Osteoblast (primary cell): ENCODE data around the gene FHIT. TPM values are rescaled to one million over a fixed set of nuclear protein-coding genes. Genes with fewer than 3 reads are reported as not detected.
"Not testable (repeated sequence)": the region's sequence is repeated elsewhere in the genome, so short reads cannot be mapped to it uniquely, and the experiment has no call there.

Experiments used
- DNase-seq: peaks from one replicate; pipeline ENCODE4 v3.0.0; 2011; ENCODE audit warnings: low spot score, mixed read lengths; ENCODE audit not compliant: insufficient read length; ENCODE audit errors: missing footprints
- H2AFZ ChIP-seq: 2 replicates; pipeline ENCODE4 v1.6.0; 2011; ENCODE audit warnings: mild to moderate bottlenecking, low read length
- H3K27ac ChIP-seq: 2 replicates; pipeline ENCODE4 v1.5.1; 2011; ENCODE audit warnings: mild to moderate bottlenecking, low read depth, low read length, moderate library complexity
- H3K27me3 ChIP-seq: 2 replicates; pipeline ENCODE4 v1.6.0; 2012; ENCODE audit warnings: mild to moderate bottlenecking, control low read depth, inconsistent platforms, low read length, moderate library complexity; ENCODE audit not compliant: insufficient read depth
- H3K36me3 ChIP-seq: 2 replicates; pipeline ENCODE4 v1.5.1; 2011; ENCODE audit warnings: mild to moderate bottlenecking, low read length, control low read depth, moderate library complexity; ENCODE audit not compliant: insufficient read depth
- H3K4me1 ChIP-seq: 2 replicates; pipeline ENCODE4 v1.5.1; 2011; ENCODE audit warnings: mild to moderate bottlenecking, low read length, control low read depth, moderate library complexity; ENCODE audit not compliant: insufficient read depth
- H3K4me2 ChIP-seq: 2 replicates; pipeline ENCODE4 v1.6.0; 2011; ENCODE audit warnings: mild to moderate bottlenecking, low read length; ENCODE audit not compliant: insufficient read depth
- H3K4me3 ChIP-seq: fragments of 200-600 bp; sonication (generic); 3 replicates; pipeline ENCODE4 v1.5.1; 2012; ENCODE audit warnings: mild to moderate bottlenecking, low read length, inconsistent platforms; ENCODE audit not compliant: insufficient read depth
- H3K79me2 ChIP-seq: 2 replicates; pipeline ENCODE4 v1.6.0; 2012; ENCODE audit warnings: mild to moderate bottlenecking, low read length, control low read depth, inconsistent platforms; ENCODE audit not compliant: insufficient read depth
- H3K9me3 ChIP-seq: 2 replicates; pipeline ENCODE4 v1.5.1; 2011; ENCODE audit warnings: low read depth, low read length, control low read depth
- H4K20me1 ChIP-seq: 2 replicates; pipeline ENCODE4 v1.6.0; 2012; ENCODE audit warnings: mild to moderate bottlenecking, low read length, control low read depth; ENCODE audit not compliant: insufficient read depth
- CTCF ChIP-seq: IDR thresholded peaks from 2 replicates; pipeline ENCODE4 v1.5.1; 2011; ENCODE audit warnings: mild to moderate bottlenecking, low read depth, low read length, moderate library complexity; ENCODE audit errors: extremely low read depth
- total RNA-seq: library from RNA; depleted of rRNA; stranded (reverse); fragments of >200 nt; gene quantifications from 2 replicates; pipeline ENCODE4 v1.2.3, GENCODE V29; 2012

The FHIT gene
- total RNA-seq, 1 donor, result 3.3 TPM

DNA sequence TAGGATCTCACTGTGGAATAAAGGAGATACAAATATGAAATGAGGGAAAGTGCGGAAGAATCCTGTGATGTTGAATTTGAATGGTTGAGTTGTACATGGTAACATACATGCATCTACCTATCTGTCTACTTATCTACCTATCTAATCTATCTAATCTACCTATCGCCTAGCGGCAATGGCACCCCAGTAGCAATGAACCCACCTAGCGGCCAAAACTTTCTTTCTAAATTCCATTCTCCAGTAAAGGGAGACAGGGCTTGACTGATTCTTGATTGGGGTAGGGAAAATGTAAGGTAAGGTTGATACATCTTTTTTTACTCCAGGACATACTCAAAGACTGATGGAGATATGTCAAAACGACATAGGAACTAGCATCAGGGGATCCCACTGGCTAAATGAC lies 345.0 kb downstream of the FHIT start:
- TF ChIP-seq CTCF, result no peak
- Histone ChIP-seq H2AFZ (no peak overlapping the region), H3K9me3 (no peaks in the 10 kb centered on the region), H3K27ac (no peak overlapping the region), H3K79me2 (no peaks in the 10 kb centered on the region), H3K36me3 (no peaks in the 10 kb centered on the region), H3K4me1 (no peaks in the 10 kb centered on the region), H3K27me3 (no peaks in the 10 kb centered on the region), H3K4me2 (no peak overlapping the region), H4K20me1 (no peaks in the 10 kb centered on the region), H3K4me3 (no peak overlapping the region)
- DNase-seq, result no peak

DNA sequence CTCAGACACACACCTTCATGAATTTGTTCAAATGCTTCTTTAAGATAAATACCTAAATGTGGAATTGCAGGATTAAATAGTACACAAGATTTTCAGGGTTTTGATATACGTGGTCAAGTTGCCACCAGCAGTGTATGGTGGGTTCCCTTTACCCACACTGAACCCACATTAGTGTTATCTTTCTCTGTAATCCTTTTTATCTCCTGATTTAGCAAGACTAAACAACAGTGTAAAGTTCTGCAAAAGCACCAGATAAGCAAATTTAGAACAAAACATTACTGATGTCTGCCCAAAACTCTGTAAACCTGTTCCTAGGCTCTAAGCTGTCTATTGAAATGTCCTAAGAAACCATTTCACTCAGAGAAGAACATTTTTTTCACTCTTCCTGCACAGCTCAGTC lies 352.9 kb downstream of the FHIT start:
- Histone ChIP-seq H3K9me3 (no peaks in the 10 kb centered on the region), H3K36me3 (no peaks in the 10 kb centered on the region)
- TF ChIP-seq CTCF, result no peak

DNA sequence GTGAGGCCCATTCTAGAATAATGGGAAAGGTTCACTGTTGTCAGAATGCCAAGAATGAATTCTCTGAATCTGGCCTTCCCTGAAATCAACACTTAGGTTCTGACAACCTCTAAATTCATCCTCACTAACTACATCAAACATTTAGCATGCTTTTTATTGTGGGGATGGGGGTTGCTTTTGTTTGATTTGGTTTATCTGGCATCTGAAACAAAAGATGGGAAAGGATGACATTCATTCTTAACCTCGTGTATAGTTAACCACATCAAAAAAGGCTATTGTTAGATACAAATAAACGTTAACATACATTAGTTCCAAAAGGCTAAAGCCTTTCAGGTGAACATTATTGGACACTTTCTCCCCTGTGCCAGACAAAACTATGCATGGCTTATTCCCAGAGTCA lies 357.3 kb downstream of the FHIT start:
- H3K9me3 ChIP-seq, result no peaks in the 10 kb centered on the region
- no peaks in the 10 kb centered on the region for H3K79me2 ChIP-seq
- H3K4me3 ChIP-seq, result no peak overlapping the region
- no peak overlapping the region for H3K4me2 ChIP-seq
- TF ChIP-seq CTCF, result no peak
- H3K27me3 ChIP-seq, result no peaks in the 10 kb centered on the region
- no peak for DNase-seq
- H4K20me1 ChIP-seq, result no peaks in the 10 kb centered on the region
- no peaks in the 10 kb centered on the region for H3K36me3 ChIP-seq
- no peak overlapping the region for H2AFZ ChIP-seq
- H3K4me1 ChIP-seq, result no peaks in the 10 kb centered on the region
- H3K27ac ChIP-seq, result no peak overlapping the region

More for the DNA sequence above, 352.9 kb downstream of the FHIT start:
- H4K20me1 ChIP-seq, result no peaks in the 10 kb centered on the region
- H3K27ac ChIP-seq, result no peak overlapping the region
- no peak overlapping the region for H3K4me2 ChIP-seq
- no peaks in the 10 kb centered on the region for H3K4me1 ChIP-seq
- H3K27me3 ChIP-seq, result no peaks in the 10 kb centered on the region
- no peak overlapping the region for H3K4me3 ChIP-seq
- DNase-seq, result no peak
- H3K79me2 ChIP-seq, result no peaks in the 10 kb centered on the region
- H2AFZ ChIP-seq, result no peak overlapping the region

- Histone ChIP-seq H3K4me1 (no peaks in the 10 kb centered on the region), H3K4me3 (no peak overlapping the region), H4K20me1 (no peaks in the 10 kb centered on the region), H3K4me2 (no peak overlapping the region), H3K27ac (no peak overlapping the region), H3K79me2 (no peaks in the 10 kb centered on the region), H3K27me3 (no peaks in the 10 kb centered on the region), H3K9me3 (no peaks in the 10 kb centered on the region), H2AFZ (no peak overlapping the region), H3K36me3 (no peaks in the 10 kb centered on the region)
- DNase-seq, result no peak
- no peak for TF ChIP-seq CTCF
Observed at GRCh38 chr3:60890226-60890625, 361.0 kb downstream of the FHIT start.

DNA sequence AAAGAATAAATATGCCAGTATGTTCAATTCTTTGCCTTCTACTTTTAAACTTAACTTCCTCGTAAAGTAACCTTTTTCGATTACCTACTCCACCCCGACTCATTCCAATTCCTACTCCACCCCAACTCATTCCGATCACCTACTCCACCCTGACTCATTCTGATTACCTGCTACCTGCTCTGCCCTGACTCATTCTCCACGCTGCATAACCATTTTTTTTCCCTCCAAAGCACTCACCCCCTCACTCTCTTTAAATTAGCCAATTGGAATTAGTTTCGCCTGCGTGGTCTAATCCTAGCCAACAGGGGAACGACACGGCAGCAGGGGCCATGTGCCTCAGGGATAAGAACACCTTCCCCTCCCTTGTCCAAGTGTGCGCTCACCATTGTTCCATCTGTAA lies 362.3 kb downstream of the FHIT start:
- not testable (repeated sequence) for H3K79me2 ChIP-seq, H3K36me3 ChIP-seq, H3K27me3 ChIP-seq, H3K27ac ChIP-seq, H3K4me3 ChIP-seq, H3K4me2 ChIP-seq, DNase-seq, H4K20me1 ChIP-seq, H3K4me1 ChIP-seq, H3K9me3 ChIP-seq, H2AFZ ChIP-seq
